Lung (tissue), 12 donors: Measurements from ENCODE around the gene ARHGAP35. TPM values are rescaled to one million over a fixed set of nuclear protein-coding genes. Genes with fewer than 3 reads are reported as not detected.
A peak's percentile ranks its signal among the peaks of the same experiment; 100 is the strongest.

ENCODE experiments used
- ATAC-seq: fragments of 200-7000 bp; cut with Tn5 transposase; one replicate; pipeline ENCODE4 v1.9.1; 2020; ENCODE audit warnings: moderate number of reproducible peaks; ENCODE audit not compliant: insufficient read depth, low FRiP score
- DNase-seq, 3 donors: peaks; one replicate each; pipeline ENCODE4 v3.0.0-alpha.2; 2013 to 2017
- H3K27ac ChIP-seq, 2 donors: one replicate each; pipeline ENCODE4 v1.5.1; 2013; ENCODE audit warnings: mild to moderate bottlenecking in 2 of 2, moderate library complexity in 2 of 2, control low read depth in 1 of 2, inconsistent platforms in 1 of 2, low read depth in 1 of 2, low read length in 1 of 2
- H3K27me3 ChIP-seq, 3 donors: one replicate each; pipeline ENCODE4 v1.5.1; 2013; ENCODE audit warnings: low read length in 2 of 3; ENCODE audit not compliant: control insufficient read depth in 3 of 3, insufficient read depth in 3 of 3
- H3K36me3 ChIP-seq, 4 donors: one replicate each; pipeline ENCODE4 v1.5.1; 2013; ENCODE audit warnings: low read length in 4 of 4, mild to moderate bottlenecking in 1 of 4, moderate library complexity in 1 of 4; ENCODE audit not compliant: control insufficient read depth in 4 of 4, insufficient read depth in 4 of 4
- H3K4me1 ChIP-seq, 5 donors: one replicate each; pipeline ENCODE4 v1.5.1; 2013; ENCODE audit warnings: low read length in 5 of 5, mild to moderate bottlenecking in 2 of 5, moderate library complexity in 1 of 5; ENCODE audit not compliant: control insufficient read depth in 5 of 5, insufficient read depth in 5 of 5
- H3K4me3 ChIP-seq: one replicate; pipeline ENCODE4 v1.5.1; 2013; ENCODE audit warnings: mild to moderate bottlenecking, control low read depth, moderate library complexity
- H3K9ac ChIP-seq, 2 donors: one replicate each; pipeline ENCODE4 v1.5.1; 2013; ENCODE audit warnings: low read length in 2 of 2, control low read depth in 1 of 2; ENCODE audit not compliant: insufficient read depth in 1 of 2
- H3K9me3 ChIP-seq, 4 donors: one replicate each; pipeline ENCODE4 v1.5.1; 2013; ENCODE audit warnings: low read length in 3 of 4, mild to moderate bottlenecking in 1 of 4, moderate library complexity in 1 of 4; ENCODE audit not compliant: control insufficient read depth in 4 of 4, insufficient read depth in 3 of 4
- CTCF ChIP-seq: IDR thresholded peaks from 2 replicates; pipeline ENCODE4 v1.5.1; 2012; ENCODE audit warnings: mild to moderate bottlenecking; ENCODE audit errors: control extremely low read depth, extremely low read depth
- WGBS, 2 donors: extraction: QIAGEN DNeasy Blood & Tissue Kit; methylation state at CpG; one replicate each; pipeline ENCODE4 v1.1.7; 2013; 5-methylcytosine and 5-hydroxymethylcytosine counted together
- polyA plus RNA-seq, 2 donors: library from polyadenylated mRNA; stranded (reverse); fragments of 200-250 nt; gene quantifications; one replicate each; pipeline ENCODE4 v1.2.1, GENCODE V29; 2013
- total RNA-seq, 2 donors: library from RNA; depleted of rRNA in 1 of 2; stranded (reverse); fragments of >200 nt in 1 of 2; gene quantifications; one replicate each; pipeline ENCODE4 v1.2.1, GENCODE V29; 2014 to 2021
- donor health status: control.
- donor health status: control.
- donor health status: Bipolar disorder and iron deficiency.
- donor health status: healthy.
- donor health status: DM: yes; HTN: yes; CAD: no.

Gene ARHGAP35
- total and polyA plus RNA-seq, 4 donors: 12.2 to 53.5 (median 36.5) TPM

GRCh38 chr19:46847528-46847927 lies 13.3 kb upstream of the ARHGAP35 start:
- no peaks in the 10 kb centered on the region for H3K9me3 ChIP-seq
- no peak overlapping the region for H3K9ac ChIP-seq
- TF ChIP-seq CTCF: no peak
- peaks cover 3 to 11% (median 4%) of the 10 kb centered on the region in 5 donors for H3K4me1 ChIP-seq
- DNase-seq (no peak), ATAC-seq (no peak)
- 94 to 99% methylated on average over 11 of the region's 11 CpGs for WGBS, 2 donors
- H3K4me3 ChIP-seq: no peak overlapping the region
- H3K27me3 ChIP-seq: no peaks in the 10 kb centered on the region
- H3K27ac ChIP-seq: no peak overlapping the region
- peaks cover 0 to 29% (median 21%) of the 10 kb centered on the region in 4 donors for H3K36me3 ChIP-seq

- no peak overlapping the region for H3K9ac ChIP-seq
- H3K27ac ChIP-seq: no peak overlapping the region
- H3K9me3 ChIP-seq: no peaks in the 10 kb centered on the region
- peaks cover 0 to 21% (median 17%) of the 10 kb centered on the region in 4 donors for H3K36me3 ChIP-seq
- ATAC-seq (no peak), DNase-seq (no peak)
- H3K4me3 ChIP-seq: no peak overlapping the region
- H3K27me3 ChIP-seq: no peaks in the 10 kb centered on the region
- TF ChIP-seq CTCF: no peak
- 86 to 91% methylated on average over 2 of the region's 2 CpGs for WGBS, 2 donors
- peaks cover 3 to 11% (median 4%) of the 10 kb centered on the region in 5 donors for H3K4me1 ChIP-seq
Observed at GRCh38 chr19:46848389-46848788, 12.4 kb upstream of the ARHGAP35 start.

- 45 to 49% methylated on average over 5 of the region's 5 CpGs for WGBS, 2 donors
- ATAC-seq (no peak), DNase-seq (no peak)
- Histone ChIP-seq H3K9me3 (no peaks in the 10 kb centered on the region), H3K4me1 (peaks cover 3 to 11% (median 4%) of the 10 kb centered on the region in 5 donors), H3K27me3 (no peaks in the 10 kb centered on the region), H3K36me3 (peaks cover 0 to 12% (median 10%) of the 10 kb centered on the region in 4 donors), H3K27ac (peak overlapping the region; percentile 35 to 88), H3K9ac (peak overlapping the region; percentile 44 to 69), H3K4me3 (no peak overlapping the region)
- no peak for TF ChIP-seq CTCF
Observed at GRCh38 chr19:46849610-46850009, 11.2 kb upstream of the ARHGAP35 start.
